GM12878 (cell line): ENCODE measurements around the gene IFNL2.

Source experiments
- CBX3 ChIP-seq: fragments of 200-600 bp; sonication (generic); IDR thresholded peaks from 2 replicates; pipeline ENCODE4 v1.6.1; 2016; ENCODE audit warnings: low read depth, borderline replicate concordance
- EP300 ChIP-seq, 2 experiments: fragments of 150-350 bp in 1 of 2; IDR thresholded peaks; 2 replicates each; pipeline ENCODE4 v1.6.1; 2011 to 2012; ENCODE audit warnings: low read depth in 2 of 2, low read length in 2 of 2, borderline replicate concordance in 1 of 2, improper control_type of control experiment in 1 of 2, inconsistent platforms in 1 of 2; ENCODE audit not compliant: control insufficient read depth in 1 of 2
- MTA2 ChIP-seq: fragments of 450-650 bp; IDR thresholded peaks from 2 replicates; pipeline ENCODE4 v1.6.1; 2016; ENCODE audit warnings: low read depth, mild to moderate bottlenecking, moderate library complexity
- REST ChIP-seq: IDR thresholded peaks from 2 replicates; pipeline ENCODE4 v1.6.1; 2012; ENCODE audit warnings: mild to moderate bottlenecking, low read depth, low read length
- SIN3A ChIP-seq: IDR thresholded peaks from 2 replicates; pipeline ENCODE4 v1.6.1; 2012; ENCODE audit warnings: low read depth, low read length, improper control_type of control experiment
- SRF ChIP-seq, 2 experiments: IDR thresholded peaks; 2 replicates each; pipeline ENCODE4 v1.6.1; 2011; ENCODE audit warnings: low read depth in 2 of 2, low read length in 2 of 2, mild to moderate bottlenecking in 1 of 2, moderate library complexity in 1 of 2
- TF ChIP-seq, protein P1 (sequence below), 3 experiments: IDR thresholded peaks in 2 of 3; conservative IDR thresholded peaks in 1 of 3; 2 replicates each; pipeline ENCODE4 v1.5.1; 2011; ENCODE audit warnings: low read depth in 3 of 3, low read length in 3 of 3, mild to moderate bottlenecking in 3 of 3, control low read depth in 2 of 3, moderate library complexity in 2 of 3, inconsistent platforms in 1 of 3, mixed read lengths in 1 of 3; ENCODE audit not compliant: control insufficient read depth in 2 of 3, insufficient read depth in 1 of 3; ENCODE audit errors: extremely low read depth in 1 of 3

- TF ChIP-seq, protein P1, sequence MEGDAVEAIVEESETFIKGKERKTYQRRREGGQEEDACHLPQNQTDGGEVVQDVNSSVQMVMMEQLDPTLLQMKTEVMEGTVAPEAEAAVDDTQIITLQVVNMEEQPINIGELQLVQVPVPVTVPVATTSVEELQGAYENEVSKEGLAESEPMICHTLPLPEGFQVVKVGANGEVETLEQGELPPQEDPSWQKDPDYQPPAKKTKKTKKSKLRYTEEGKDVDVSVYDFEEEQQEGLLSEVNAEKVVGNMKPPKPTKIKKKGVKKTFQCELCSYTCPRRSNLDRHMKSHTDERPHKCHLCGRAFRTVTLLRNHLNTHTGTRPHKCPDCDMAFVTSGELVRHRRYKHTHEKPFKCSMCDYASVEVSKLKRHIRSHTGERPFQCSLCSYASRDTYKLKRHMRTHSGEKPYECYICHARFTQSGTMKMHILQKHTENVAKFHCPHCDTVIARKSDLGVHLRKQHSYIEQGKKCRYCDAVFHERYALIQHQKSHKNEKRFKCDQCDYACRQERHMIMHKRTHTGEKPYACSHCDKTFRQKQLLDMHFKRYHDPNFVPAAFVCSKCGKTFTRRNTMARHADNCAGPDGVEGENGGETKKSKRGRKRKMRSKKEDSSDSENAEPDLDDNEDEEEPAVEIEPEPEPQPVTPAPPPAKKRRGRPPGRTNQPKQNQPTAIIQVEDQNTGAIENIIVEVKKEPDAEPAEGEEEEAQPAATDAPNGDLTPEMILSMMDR (IDR thresholded peaks at IDR 0.05 in 2 of 3, conservative IDR thresholded peaks at IDR 0.05 in 1 of 3; ENCODE audit: control insufficient read depth in 2 of 3, extremely low read depth in 1 of 3, insufficient read depth in 1 of 3, low read depth in 3 of 3, low read length in 3 of 3): no peak
- TF ChIP-seq MTA2: no peak
- TF ChIP-seq CBX3: no peak
- no peak for TF ChIP-seq EP300 (IDR thresholded peaks at IDR 0.05; ENCODE audit: borderline replicate concordance in 1 of 2, control insufficient read depth in 1 of 2, low read depth in 2 of 2, low read length in 2 of 2)
- TF ChIP-seq SRF (IDR thresholded peaks at IDR 0.05; ENCODE audit: low read depth in 2 of 2, low read length in 2 of 2): no peak
- TF ChIP-seq REST: no peak
- TF ChIP-seq SIN3A: no peak
Observed at GRCh38 chr19:39238209-39238608, 30.0 kb upstream of the IFNL2 start.
